Right cardiac atrium (tissue), 5 donors: ENCODE measurements around the gene MTPN. TPM values are rescaled to one million over a fixed set of nuclear protein-coding genes. Genes with fewer than 3 reads are reported as not detected.

Experiments used
- ATAC-seq, 2 donors: fragments of 200-7000 bp; cut with Tn5 transposase; one replicate each; pipeline versions ENCODE4 v1.8.0 to v1.9.1; 2020; ENCODE audit warnings: moderate library complexity in 2 of 2, mild to moderate bottlenecking in 1 of 2
- DNase-seq, 3 donors: peaks; one replicate each; pipeline ENCODE4 v3.0.0-alpha.2; 2020
- H3K27ac ChIP-seq: one replicate; pipeline ENCODE4 v1.5.1; 2013; ENCODE audit warnings: mild to moderate bottlenecking, low read length, control low read depth, moderate library complexity
- H3K27me3 ChIP-seq: one replicate; pipeline ENCODE4 v1.6.1; 2013; ENCODE audit not compliant: control insufficient read depth, insufficient read depth
- H3K4me1 ChIP-seq: one replicate; pipeline ENCODE4 v1.6.1; 2013; ENCODE audit warnings: low read length; ENCODE audit not compliant: control insufficient read depth, insufficient read depth
- H3K4me3 ChIP-seq: one replicate; pipeline ENCODE4 v1.5.1; 2013; ENCODE audit warnings: low read length, control low read depth
- H3K9me3 ChIP-seq: one replicate; pipeline ENCODE4 v1.6.1; 2013; ENCODE audit warnings: low read length; ENCODE audit not compliant: control insufficient read depth
- WGBS: extraction: QIAGEN DNeasy Blood & Tissue Kit; methylation state at CpG from one replicate; pipeline ENCODE4 v1.1.7; 2013; 5-methylcytosine and 5-hydroxymethylcytosine counted together
- intact Hi-C, 4 donors: fragments of 100-400 bp; cut with DNase I; formaldehyde crosslinking; loops; one replicate each; pipeline versions ENCODE4 v1.11.0 to v1.14.0; 2022 to 2023
- long read RNA-seq, 4 donors: library from polyadenylated mRNA; unstranded; transcript quantifications; one replicate each; pipeline ENCODE4 v2.0.0, GENCODE V29; 2020 to 2021
- polyA plus RNA-seq: library from polyadenylated mRNA; stranded (reverse); fragments of 200-250 nt; gene quantifications from one replicate; pipeline ENCODE4 v1.2.3, GENCODE V29; 2013
- total RNA-seq, 4 donors: library from RNA; stranded (reverse); fragmentation: NEBNext Ultra II Directional; extraction: Animal tissue kit (Norgen Biotek cat#: 25700); gene quantifications; one replicate each; pipeline ENCODE4 v1.2.1, GENCODE V29; 2021
- donor health status: healthy with polysubstance abuse.
- donor health status: DM: no; HTN: yes; CAD: no.
- donor health status: DM: no; HTN: no; CAD: no.
- donor health status: DM: no; HTN: yes; CAD: no; lungs with severe emphysema.
- donor health status: DM: yes; HTN: yes; CAD: no.

Gene MTPN, protein sequence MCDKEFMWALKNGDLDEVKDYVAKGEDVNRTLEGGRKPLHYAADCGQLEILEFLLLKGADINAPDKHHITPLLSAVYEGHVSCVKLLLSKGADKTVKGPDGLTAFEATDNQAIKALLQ
- total RNA-seq (100 to 1,000 TPM; 113 to 128 (median 123) TPM), polyA plus RNA-seq (64.6 TPM)
- long read RNA-seq, donor 1, transcript MTPN-201 (4 exons, 3,738 nt): major isoform, 44 of 50 reads
- long read RNA-seq, donor 1, partial matches to known transcripts: 0 of 50 reads
- long read RNA-seq, donor 1, other reads (novel, unspliced or antisense): 6 of 50 reads
- long read RNA-seq, donor 2, transcript MTPN-201 (4 exons, 3,738 nt): major isoform, 11 of 11 reads
- long read RNA-seq, donor 2, partial matches to known transcripts: 0 of 11 reads
- long read RNA-seq, donor 2, other reads (novel, unspliced or antisense): 0 of 11 reads
- long read RNA-seq, donor 3, transcript MTPN-201 (4 exons, 3,738 nt): major isoform, 16 of 36 reads
- long read RNA-seq, donor 3, partial matches to known transcripts: 19 of 36 reads
- long read RNA-seq, donor 3, other reads (novel, unspliced or antisense): 1 of 36 reads
- long read RNA-seq, donor 4, transcript MTPN-201 (4 exons, 3,738 nt): major isoform, 6 of 8 reads
- long read RNA-seq, donor 4, partial matches to known transcripts: 0 of 8 reads
- long read RNA-seq, donor 4, other reads (novel, unspliced or antisense): 2 of 8 reads

GRCh38 chr7:135977007-135977741 is at the start of gene MTPN:
Gene MTPN, minus strand, starts transcription at chr7:135977359. Its CDS starts 259 bp downstream, at chr7:135977100.
- peak; percentile 100 for DNase-seq
- intact Hi-C loops: loop anchor here in 1 of 4 donors (10.0 kb wide), 1 partner anchor 312 kb away; the partner anchor contains the start of gene STMP1
- Histone ChIP-seq H3K4me3 (peak within 1 kb of the TSS; percentile 74), H3K4me1 (no peaks in the 10 kb centered on the region), H3K9me3 (no peaks in the 10 kb centered on the region), H3K27me3 (no peaks in the 10 kb centered on the region), H3K27ac (peak within 1 kb of the TSS; percentile 34)
- 1% methylated on average over 47 of the region's 47 CpGs for WGBS
- peak; percentile 99 to 100 for ATAC-seq

DNA sequence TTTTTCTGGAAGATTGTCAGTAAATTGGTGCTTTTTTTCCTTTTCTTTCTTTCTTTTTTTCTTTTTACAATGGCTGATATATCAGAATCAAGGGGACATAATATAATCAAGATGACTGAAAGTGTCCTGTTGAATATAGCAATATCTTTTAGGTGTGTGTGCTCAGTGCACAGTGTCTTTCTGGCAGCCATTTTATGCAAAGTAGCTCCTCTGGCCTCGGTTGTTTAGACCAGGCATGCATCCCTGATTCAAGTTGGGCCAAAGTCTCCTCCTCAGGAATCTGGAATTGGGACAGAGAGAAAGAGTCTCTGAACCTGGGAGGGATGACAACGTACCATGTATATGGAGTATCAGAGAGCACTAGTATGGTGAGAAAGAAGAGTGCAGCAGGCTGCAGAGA is 49.0 kb upstream of the MTPN start:
- no peak for DNase-seq
- no peak overlapping the region for H3K27ac ChIP-seq
- intact Hi-C loops: no loop called here
- H3K4me3 ChIP-seq: no peak overlapping the region
- no peaks in the 10 kb centered on the region for H3K27me3 ChIP-seq
- H3K9me3 ChIP-seq: no peaks in the 10 kb centered on the region
- no peak for ATAC-seq
- H3K4me1 ChIP-seq: no peaks in the 10 kb centered on the region
- 86% methylated on average over 2 of the region's 2 CpGs for WGBS

- H3K4me1 ChIP-seq: no peaks in the 10 kb centered on the region
- 90% methylated on average over 2 of the region's 2 CpGs for WGBS
- H3K9me3 ChIP-seq: no peaks in the 10 kb centered on the region
- ATAC-seq (no peak), DNase-seq (no peak)
- H3K27ac ChIP-seq: no peak overlapping the region
- intact Hi-C loops: no loop called here
- no peak overlapping the region for H3K4me3 ChIP-seq
- H3K27me3 ChIP-seq: no peaks in the 10 kb centered on the region
Observed at GRCh38 chr7:136023134-136023869, 46.1 kb upstream of the MTPN start.

DNA sequence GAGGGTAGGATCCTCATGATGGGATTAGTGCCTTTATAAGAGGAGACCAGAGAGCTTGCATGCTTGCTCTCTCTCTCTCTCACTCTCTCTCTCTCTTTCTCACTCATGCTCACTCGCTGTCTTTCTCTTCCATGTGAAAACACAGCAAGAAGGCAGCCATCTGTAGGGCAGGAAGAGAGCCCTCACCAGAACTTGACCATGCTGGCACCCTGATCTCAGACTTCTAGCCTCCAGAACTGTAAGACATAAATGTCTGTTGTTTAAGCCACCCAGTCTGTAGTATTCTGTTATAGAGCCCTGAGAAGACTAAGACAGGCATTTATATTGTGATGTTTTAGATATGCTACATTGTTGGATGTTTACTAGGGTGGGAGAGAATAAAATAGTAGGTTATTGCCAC is 43.4 kb upstream of the MTPN start:
- 91% methylated on average over 1 of the region's 1 CpG for whole genome bisulfite sequencing
- ATAC-seq: no peak

GRCh38 chr7:136018104-136018503 is 40.9 kb upstream of the MTPN start:
- Histone ChIP-seq H3K9me3 (no peaks in the 10 kb centered on the region), H3K27me3 (no peaks in the 10 kb centered on the region), H3K4me3 (no peak overlapping the region), H3K27ac (no peak overlapping the region), H3K4me1 (no peaks in the 10 kb centered on the region)
- ATAC-seq: no peak
- WGBS: 91% methylated on average over 2 of the region's 2 CpGs
- DNase-seq: no peak
- intact Hi-C loops: no loop called here

More for the DNA sequence above, 43.4 kb upstream of the MTPN start:
- Histone ChIP-seq H3K27me3 (no peaks in the 10 kb centered on the region), H3K9me3 (no peaks in the 10 kb centered on the region), H3K4me1 (no peaks in the 10 kb centered on the region), H3K4me3 (no peak overlapping the region), H3K27ac (no peak overlapping the region)
- no peak for DNase-seq
- intact Hi-C loops: no loop called here

DNA sequence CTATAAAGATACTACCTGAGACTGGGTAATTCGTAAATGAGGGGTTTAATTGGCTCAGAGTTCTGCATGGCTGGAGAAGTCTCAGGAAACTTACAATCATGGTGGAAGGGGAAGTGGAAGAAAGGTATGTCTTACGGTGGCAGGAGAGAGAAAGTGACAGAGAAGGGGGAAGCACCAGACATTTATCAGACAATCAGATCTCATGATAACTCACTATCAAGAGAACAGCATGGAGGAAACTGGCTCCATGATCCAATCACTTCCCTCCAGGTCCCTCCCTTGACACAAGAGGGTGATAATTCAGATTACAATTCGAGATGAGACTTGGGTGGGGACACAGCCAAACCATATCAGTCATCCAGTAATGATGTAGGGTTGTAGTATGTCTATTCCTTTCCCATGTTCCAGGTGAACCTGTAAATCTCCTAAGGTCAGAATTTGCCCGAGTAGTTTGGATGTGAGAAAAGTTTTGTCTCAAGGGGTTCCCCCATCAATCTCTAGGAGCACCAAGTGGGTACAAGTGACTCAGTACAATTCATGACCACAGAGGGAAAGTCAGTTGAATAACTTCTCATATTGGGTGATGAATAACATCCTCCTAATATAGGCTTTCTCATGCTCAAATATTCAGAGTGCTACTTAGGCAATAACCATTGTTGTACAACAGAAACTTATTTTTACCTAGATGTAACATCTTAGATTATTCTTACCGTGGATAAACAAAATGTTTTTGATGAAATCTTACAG is 39.7 kb upstream of the MTPN start:
- intact Hi-C loops: no loop called here
- WGBS: 79% methylated on average over 5 of the region's 5 CpGs
- Histone ChIP-seq H3K27me3 (no peaks in the 10 kb centered on the region), H3K27ac (no peak overlapping the region), H3K4me1 (no peaks in the 10 kb centered on the region), H3K4me3 (no peak overlapping the region), H3K9me3 (no peaks in the 10 kb centered on the region)
- no peak for DNase-seq
- no peak for ATAC-seq

GRCh38 chr7:136015638-136016037 is 38.5 kb upstream of the MTPN start:
- WGBS: 34% methylated on average over 1 of the region's 1 CpG
- no peak overlapping the region for H3K4me3 ChIP-seq
- no peaks in the 10 kb centered on the region for H3K4me1 ChIP-seq
- intact Hi-C loops: no loop called here
- H3K27ac ChIP-seq: no peak overlapping the region
- no peaks in the 10 kb centered on the region for H3K27me3 ChIP-seq
- DNase-seq: no peak
- no peak for ATAC-seq
- no peaks in the 10 kb centered on the region for H3K9me3 ChIP-seq

- DNase-seq (no peak), ATAC-seq (no peak)
- Histone ChIP-seq H3K4me1 (no peaks in the 10 kb centered on the region), H3K27me3 (no peaks in the 10 kb centered on the region), H3K4me3 (no peak overlapping the region), H3K27ac (no peak overlapping the region), H3K9me3 (no peaks in the 10 kb centered on the region)
- WGBS: 81% methylated on average over 3 of the region's 3 CpGs
- intact Hi-C loops: no loop called here
Observed at GRCh38 chr7:136014659-136015058, 37.5 kb upstream of the MTPN start.

- H3K9me3 ChIP-seq: no peaks in the 10 kb centered on the region
- intact Hi-C loops: no loop called here
- H3K27me3 ChIP-seq: no peaks in the 10 kb centered on the region
- 93% methylated on average over 8 of the region's 8 CpGs for WGBS
- DNase-seq (no peak), ATAC-seq (no peak)
- H3K4me3 ChIP-seq: no peak overlapping the region
- H3K4me1 ChIP-seq: no peaks in the 10 kb centered on the region
- no peak overlapping the region for H3K27ac ChIP-seq
Observed at GRCh38 chr7:136012238-136012637, 35.1 kb upstream of the MTPN start.

DNA sequence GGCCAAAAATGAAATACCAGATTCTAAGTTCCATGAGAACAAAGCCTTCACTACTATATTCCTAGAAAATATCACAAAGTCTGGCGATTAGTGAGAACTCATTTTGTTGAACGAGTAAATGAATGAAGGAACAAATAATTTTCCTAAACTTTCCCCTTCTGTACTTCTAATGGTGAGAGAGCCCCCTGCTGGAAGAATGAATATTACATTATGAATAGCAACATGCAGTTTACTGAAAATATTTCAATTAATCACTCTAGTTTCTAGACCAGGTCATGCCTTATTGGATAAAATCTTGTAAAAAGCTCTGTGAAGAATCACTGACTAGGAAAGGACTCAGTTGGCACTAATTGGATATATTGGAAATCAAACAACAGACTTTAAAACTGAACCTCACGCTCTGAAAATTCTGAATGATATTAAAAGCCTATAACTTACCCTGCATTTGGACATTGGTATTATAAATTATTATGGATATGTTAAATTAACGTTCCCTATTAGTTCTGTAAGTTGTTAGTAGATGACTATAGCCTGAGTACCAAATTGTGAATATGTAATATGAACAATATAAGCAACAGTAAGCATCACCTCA is 32.4 kb upstream of the MTPN start:
- intact Hi-C loops: loop anchor here (1.0 to 10.0 kb wide), 6 partner anchors 207 to 345 kb away; partner anchors contain the start of gene STMP1 (in 1 of the 4)
- H3K27ac ChIP-seq: no peak overlapping the region
- ATAC-seq (no peak), DNase-seq (no peak)
- H3K9me3 ChIP-seq: no peaks in the 10 kb centered on the region
- no peaks in the 10 kb centered on the region for H3K27me3 ChIP-seq
- no peaks in the 10 kb centered on the region for H3K4me1 ChIP-seq
- WGBS: 25% methylated on average over 4 of the region's 4 CpGs
- H3K4me3 ChIP-seq: no peak overlapping the region
